HPDE6-E6E7 (cell line): ENCODE results near the gene PEAK1.

ENCODE experiments used
- DNase-seq: peaks from one replicate; pipeline ENCODE4 v3.0.0; 2011; ENCODE audit warnings: missing footprints; ENCODE audit errors: extremely low spot score

PEAK1 gene

GRCh38 chr15:77094397-77095030, 325.4 kb downstream of the PEAK1 start:
- DNase-seq = no peak

- DNase-seq = no peak
These were observed 326.5 kb downstream of the PEAK1 start for GRCh38 chr15:77093436-77093835.

- DNase-seq = no peak
These were observed 328.8 kb downstream of the PEAK1 start for GRCh38 chr15:77091097-77091496.

- DNase-seq = no peak
These were observed 332.7 kb downstream of the PEAK1 start for GRCh38 chr15:77087213-77087612.

GRCh38 chr15:77085297-77085696, 334.6 kb downstream of the PEAK1 start:
- DNase-seq = no peak

GRCh38 chr15:77084436-77084835, 335.5 kb downstream of the PEAK1 start:
- DNase-seq = no peak

- peak; percentile 40 for DNase-seq
These were observed 336.3 kb downstream of the PEAK1 start for GRCh38 chr15:77083381-77084160.

- no peak for DNase-seq
These were observed 337.9 kb downstream of the PEAK1 start for GRCh38 chr15:77081971-77082370.

- DNase-seq = no peak
These were observed 343.5 kb downstream of the PEAK1 start for GRCh38 chr15:77076323-77076915.

GRCh38 chr15:77075528-77075927, 344.4 kb downstream of the PEAK1 start:
- DNase-seq = no peak

- DNase-seq = no peak
These were observed 345.6 kb downstream of the PEAK1 start for GRCh38 chr15:77074350-77074749.

- DNase-seq = no peak
These were observed 348.3 kb downstream of the PEAK1 start for GRCh38 chr15:77071305-77072223.

GRCh38 chr15:77070495-77071304, 349.2 kb downstream of the PEAK1 start, which contains the start of gene TSPAN3:
Gene TSPAN3 (minus strand): TSS chr15:77071109. CDS start chr15:77070954, 155 bp downstream.
- DNase-seq = peak; percentile 84

GRCh38 chr15:77070180-77070494, 349.8 kb downstream of the PEAK1 start:
- no peak for DNase-seq

- DNase-seq = no peak
These were observed 350.3 kb downstream of the PEAK1 start for GRCh38 chr15:77069521-77070121.

- no peak for DNase-seq
These were observed 351.3 kb downstream of the PEAK1 start for GRCh38 chr15:77068633-77069032.

GRCh38 chr15:77067691-77068367, 352.1 kb downstream of the PEAK1 start:
- no peak for DNase-seq

- no peak for DNase-seq
These were observed 352.8 kb downstream of the PEAK1 start for GRCh38 chr15:77066971-77067690.

GRCh38 chr15:77064539-77065308, 355.2 kb downstream of the PEAK1 start:
- DNase-seq = peak; percentile 45
